ENCODE measurements around the gene SETD3.

GRCh38 chr14:99413172-99413571 is 67.5 kb downstream of the SETD3 start:
- no peak for TF ChIP-seq EZH2 (IDR thresholded peaks at IDR 0.05; ENCODE audit: low read depth, unreplicated experiment)
- TF ChIP-seq CTCF (conservative IDR thresholded peaks at IDR 0.05; ENCODE audit: low read depth in 2 of 2): no peak
- no peak for TF ChIP-seq REST (IDR thresholded peaks at IDR 0.05; ENCODE audit: unreplicated experiment)
- TF ChIP-seq POLR2AphosphoS5 (IDR thresholded peaks at IDR 0.05; ENCODE audit: low read depth): no peak
- no peak for TF ChIP-seq ETS1 (IDR thresholded peaks at IDR 0.05)
- no peak for TF ChIP-seq ZNF331 (CRISPR knock-in tag; IDR thresholded peaks at IDR 0.05; ENCODE audit: low read depth)
- no peak for TF ChIP-seq EZH2phosphoT487 (IDR thresholded peaks at IDR 0.05; ENCODE audit: unreplicated experiment)
- no peak for TF ChIP-seq JUNB (IDR thresholded peaks at IDR 0.05; ENCODE audit: unreplicated experiment)
- TF ChIP-seq NANOG (IDR thresholded peaks at IDR 0.05; ENCODE audit: borderline replicate concordance): no peak
- TF ChIP-seq CREB1 (CRISPR knock-in tag; IDR thresholded peaks at IDR 0.05; ENCODE audit: low read depth): no peak
- no peak for TF ChIP-seq ZNF114 (CRISPR knock-in tag; IDR thresholded peaks at IDR 0.05)
- no peak for TF ChIP-seq STAT1 (IDR thresholded peaks at IDR 0.05; ENCODE audit: unreplicated experiment)
